HuH-7 (cell line): ENCODE measurements around the gene THTPA.

ENCODE experiments used
- DNase-seq: peaks from one replicate; pipeline ENCODE4 v3.0.0; 2011; ENCODE audit warnings: low spot score

The THTPA gene

DNA sequence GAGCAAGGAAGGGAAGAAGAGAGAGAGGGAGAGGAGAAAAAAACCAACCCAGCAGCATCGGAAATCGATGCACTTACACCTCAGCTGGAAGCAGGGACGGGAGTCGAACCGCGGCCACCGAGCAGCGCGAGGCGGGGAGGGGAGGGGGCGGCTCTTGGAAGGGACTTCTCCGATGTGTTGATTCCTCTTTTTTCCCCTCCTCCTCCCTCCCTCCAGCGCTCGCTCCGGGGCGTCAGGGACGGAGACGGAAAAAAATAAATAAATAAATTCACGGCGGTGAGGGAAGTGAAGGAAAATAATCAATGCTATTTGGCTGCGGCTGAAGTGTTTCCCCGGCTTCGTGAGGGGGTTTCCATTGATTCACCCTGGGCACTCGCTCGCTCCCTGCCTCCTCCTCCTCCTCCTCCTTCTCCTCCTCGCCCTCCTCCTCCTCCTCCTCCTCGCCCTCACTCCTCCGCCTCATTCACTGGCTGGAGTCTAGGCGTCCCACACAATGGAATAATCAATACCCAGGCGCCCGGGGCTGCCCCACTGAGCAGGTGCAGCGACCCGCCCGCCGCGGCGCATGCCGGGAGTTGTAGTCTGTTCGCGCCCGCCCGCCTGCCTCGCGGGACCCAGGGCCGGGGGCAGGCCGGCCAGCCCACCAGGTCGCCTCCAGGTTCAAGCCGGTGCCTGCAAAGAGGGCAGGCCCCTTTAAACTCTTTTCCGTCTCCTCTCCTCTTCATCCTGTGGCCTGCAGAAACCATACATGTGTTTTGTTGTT is 4.6 kb upstream of the THTPA start, which contains the start of gene ZFHX2:
Gene ZFHX2 (minus strand): TSS at position 500 of the 763 bp plus-strand sequence. CDS start 16,440 bp downstream, outside the sequence.
- DNase-seq, result peak; percentile 95

DNA sequence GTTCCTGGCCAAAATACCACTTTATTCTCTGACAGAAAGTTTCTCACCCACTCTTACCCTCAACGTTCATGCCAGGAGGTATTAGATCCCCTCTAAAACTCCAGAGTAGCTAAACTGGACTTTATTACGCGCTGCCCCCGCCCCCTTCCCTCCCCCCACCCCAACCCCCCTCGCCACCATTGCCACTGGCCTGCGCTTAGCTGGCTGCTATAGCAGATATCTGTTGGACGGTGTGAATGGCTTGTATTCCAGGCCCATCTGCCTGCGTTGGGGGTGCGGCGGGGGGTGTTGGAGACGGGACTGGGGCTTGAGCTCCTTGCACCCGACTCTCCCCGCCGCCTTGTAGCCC is 564 bp upstream of the THTPA start:
- DNase-seq, result no peak

DNA sequence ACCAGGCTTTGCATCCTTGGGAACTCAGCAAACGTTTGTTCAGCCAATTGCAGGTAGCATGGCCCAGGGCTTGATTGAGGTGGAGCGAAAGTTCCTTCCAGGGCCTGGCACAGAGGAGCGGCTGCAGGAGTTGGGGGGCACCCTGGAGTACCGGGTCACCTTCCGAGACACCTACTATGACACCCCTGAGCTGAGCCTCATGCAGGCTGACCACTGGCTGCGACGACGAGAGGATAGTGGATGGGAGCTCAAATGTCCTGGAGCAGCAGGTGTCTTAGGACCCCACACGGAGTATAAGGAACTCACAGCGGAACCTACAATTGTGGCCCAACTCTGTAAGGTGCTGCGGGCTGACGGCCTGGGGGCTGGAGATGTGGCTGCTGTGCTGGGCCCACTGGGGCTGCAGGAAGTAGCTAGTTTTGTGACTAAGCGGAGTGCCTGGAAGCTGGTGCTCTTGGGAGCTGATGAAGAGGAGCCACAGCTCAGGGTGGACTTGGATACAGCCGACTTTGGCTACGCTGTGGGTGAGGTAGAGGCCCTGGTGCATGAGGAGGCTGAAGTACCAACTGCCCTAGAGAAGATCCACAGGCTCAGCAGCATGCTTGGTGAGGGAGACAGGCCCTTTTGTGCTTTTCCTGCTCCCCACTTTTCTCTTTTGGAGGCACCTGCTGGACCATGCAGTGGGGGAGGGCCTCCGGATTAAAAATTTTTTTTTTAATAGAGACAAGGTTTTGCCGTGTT is 799 bp downstream of the THTPA start:
- DNase-seq, result no peak

GRCh38 chr14:23557521-23557920 is 1.4 kb downstream of the THTPA start:
- DNase-seq, result no peak

DNA sequence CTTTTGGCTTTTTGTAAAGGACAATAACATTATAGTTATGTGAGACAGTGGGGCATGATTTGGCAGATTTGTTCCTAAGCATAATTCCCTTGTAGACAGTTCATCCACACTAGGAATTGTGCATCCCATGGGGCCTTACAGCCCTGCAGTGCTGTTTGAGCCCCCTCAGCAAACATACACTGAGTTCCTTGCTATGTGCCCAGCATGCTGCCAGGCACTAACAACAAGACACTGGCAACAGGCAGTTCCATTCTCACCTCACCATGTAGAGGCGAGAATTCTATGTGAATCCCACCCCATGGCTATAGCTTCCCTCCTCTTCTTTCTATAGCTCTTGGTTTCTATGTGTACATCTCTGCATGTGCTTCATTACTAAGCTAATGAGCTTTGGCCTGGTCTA is 1.9 kb downstream of the THTPA start:
- no peak for DNase-seq

DNA sequence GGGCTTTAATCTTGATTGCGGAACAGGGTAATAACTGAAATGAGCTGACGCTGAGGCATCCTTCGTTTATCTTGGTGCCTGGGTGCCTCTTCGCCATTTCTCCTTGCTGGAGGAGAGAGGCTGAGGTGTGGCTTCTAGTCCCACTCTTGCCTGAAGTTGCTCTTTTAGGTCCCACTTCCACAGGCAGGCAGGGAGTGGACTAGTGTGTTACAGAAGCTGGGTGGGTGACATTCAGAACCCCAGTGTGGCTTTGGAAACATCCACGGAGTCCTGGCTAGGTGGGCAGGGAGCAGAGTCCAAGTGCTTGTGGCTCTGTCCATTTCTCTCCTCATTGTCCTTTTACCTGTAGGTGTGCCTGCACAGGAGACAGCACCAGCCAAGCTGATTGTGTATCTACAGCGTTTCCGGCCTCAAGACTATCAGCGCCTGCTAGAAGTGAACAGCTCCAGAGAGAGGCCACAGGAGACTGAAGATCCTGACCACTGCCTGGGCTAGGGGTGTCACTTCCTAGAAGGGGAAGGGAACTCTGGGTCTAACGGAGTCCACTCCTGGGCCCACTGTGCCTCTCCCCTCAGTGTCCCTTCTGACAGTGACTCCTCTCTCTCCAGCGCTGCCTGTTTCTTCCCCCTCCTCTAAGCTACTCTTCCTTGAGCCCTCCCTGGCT is 2.4 kb downstream of the THTPA start:
- no peak for DNase-seq

- peak; percentile 72 for DNase-seq
These were observed 3.2 kb downstream of the THTPA start for GRCh38 chr14:23559010-23559925.

DNA sequence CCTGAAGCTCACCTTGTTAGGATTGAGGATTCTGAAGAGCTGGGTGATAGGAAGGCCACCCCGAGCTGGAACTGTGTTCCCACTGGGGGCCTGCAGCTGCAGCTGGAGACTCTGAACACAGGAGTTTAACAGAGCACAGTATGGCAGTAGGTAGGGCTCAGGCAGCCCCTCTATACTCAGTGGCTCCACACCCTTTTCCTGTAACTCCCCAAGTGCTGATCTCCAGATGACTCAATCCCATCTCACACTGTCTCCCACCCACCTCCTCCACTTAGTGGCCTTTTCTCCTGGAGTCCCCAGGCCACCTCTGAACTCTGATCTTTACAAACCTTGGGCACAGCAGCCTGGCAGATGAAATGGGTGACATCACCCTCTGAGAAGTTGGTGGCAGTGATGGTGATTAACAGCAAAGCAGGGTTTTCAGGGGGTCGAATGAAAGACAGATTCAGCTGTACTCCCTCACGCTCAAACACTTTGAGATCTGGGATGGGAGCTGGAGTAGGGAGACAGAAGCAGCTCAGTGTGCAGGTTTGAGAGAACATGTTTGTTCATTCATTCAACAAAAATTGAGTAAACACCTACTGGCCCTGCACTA is 4.0 kb downstream of the THTPA start:
- DNase-seq, result no peak

DNA sequence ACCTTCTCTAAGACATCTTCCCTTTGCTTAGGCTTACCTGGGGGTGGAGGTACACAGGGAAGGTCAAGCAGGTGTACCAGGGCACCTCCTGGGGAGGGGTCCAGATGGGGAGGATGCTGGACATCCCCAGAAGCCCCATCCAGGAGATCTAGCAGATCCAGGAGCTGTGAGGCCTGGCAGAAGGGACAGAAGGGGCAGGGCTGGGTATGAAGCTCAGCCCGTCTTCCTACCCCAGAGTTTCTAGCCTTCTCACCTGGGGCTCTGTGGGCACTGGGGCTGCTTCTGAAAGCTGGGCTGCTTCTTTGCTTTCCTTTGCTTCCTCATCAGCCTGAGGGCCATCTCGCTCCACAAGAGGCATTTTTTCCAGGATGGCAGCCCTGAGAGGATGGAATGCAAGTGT is 5.2 kb downstream of the THTPA start:
- DNase-seq, result no peak

- DNase-seq, result no peak
These were observed 6.1 kb downstream of the THTPA start for GRCh38 chr14:23561873-23562821.

DNA sequence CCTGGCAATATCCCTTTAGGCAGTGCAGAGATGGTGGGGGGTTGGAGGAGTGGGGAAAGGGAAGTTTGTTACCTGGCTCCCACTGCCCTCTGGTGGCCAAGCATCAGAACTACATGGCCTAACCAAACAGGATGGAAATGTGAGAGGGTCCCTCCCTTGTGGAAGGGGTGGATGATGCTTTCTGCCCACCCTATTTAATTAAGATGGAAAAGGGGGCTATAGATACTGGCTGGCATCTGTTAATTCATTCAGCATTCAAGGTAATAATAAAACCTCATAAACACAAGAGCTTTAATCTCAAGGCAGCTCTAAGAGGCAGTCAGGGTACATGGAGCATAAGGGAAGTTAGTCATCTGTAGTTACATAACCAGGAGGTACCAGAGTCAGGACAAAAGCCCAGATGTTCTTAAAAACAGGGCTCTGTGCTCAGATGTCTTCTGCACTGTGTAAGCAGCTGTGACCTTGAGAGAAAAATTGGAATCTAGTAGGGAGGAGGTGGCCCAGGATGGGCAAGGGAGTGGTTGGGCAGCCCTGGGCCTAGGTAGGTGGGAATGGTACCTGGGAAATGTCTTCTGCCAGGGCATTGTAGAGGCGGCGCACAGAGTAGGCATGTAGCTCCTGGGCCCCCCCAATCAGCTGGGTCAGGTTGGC is 6.9 kb downstream of the THTPA start:
- peak; percentile 75 for DNase-seq

- no peak for DNase-seq
These were observed 7.6 kb downstream of the THTPA start for GRCh38 chr14:23563473-23564180.

- no peak for DNase-seq
These were observed 8.2 kb downstream of the THTPA start for GRCh38 chr14:23564181-23564812.

DNA sequence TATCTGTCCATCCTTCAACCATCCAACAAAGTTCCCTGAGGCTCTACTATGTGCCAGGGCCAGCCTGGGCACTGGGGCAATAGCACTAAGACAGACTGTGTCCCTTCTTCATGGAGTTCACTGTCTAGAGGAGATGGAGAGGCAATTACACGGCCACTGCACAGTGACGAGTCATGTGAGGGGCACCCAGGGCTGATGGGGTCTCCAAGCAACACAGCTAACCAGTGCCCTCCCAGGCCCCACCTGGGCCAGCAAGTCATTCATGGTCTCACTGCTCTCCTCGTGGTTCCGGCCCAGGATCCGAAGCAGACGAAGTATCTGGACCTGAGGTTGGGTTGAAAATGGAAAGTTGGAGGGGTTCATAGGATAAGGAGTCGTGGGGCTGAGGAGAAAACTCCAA is 8.8 kb downstream of the THTPA start:
- DNase-seq, result no peak

- no peak for DNase-seq
These were observed 9.6 kb downstream of the THTPA start for GRCh38 chr14:23565626-23566025.

GRCh38 chr14:23566112-23566777 is 10.2 kb downstream of the THTPA start:
- no peak for DNase-seq

- no peak for DNase-seq
These were observed 10.7 kb downstream of the THTPA start for GRCh38 chr14:23566778-23567185.
